Measurements from ENCODE around the gene GPR87. TPM values are rescaled to one million over a fixed set of nuclear protein-coding genes. Genes with fewer than 3 reads are reported as not detected.

Gene GPR87
- total RNA-seq, 1 donor from 2014 or later, result not detected

DNA sequence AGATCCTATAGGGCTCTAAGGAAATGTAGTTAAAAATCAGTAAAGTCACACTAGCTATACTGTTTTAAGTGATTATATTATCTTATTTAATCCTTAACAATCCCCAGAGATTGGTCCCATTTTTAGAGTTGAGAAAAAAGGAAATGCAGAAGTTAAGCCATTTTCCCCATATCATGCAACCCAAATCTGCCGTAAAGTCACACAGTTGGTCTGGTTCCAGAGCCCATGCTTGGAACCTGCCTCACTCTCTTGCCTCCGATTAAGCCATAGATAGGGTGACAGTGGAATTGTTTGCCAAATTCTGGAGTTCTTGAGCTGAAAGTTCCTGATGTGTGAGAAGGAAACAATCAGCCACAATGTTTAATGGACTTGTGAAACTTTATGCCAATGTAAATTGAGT is 15.1 kb upstream of the GPR87 start:
- Mint-ChIP-seq H3K27ac (ENCODE audit: unreplicated experiment) (no peak overlapping the region), H3K36me3 (ENCODE audit: low read depth) (no peaks in the 10 kb centered on the region), H3K4me1 (no peaks in the 10 kb centered on the region), H3K9me3 (no peaks in the 10 kb centered on the region), H3K4me3 (no peak overlapping the region), H3K27me3 (ENCODE audit: low read depth) (no peaks in the 10 kb centered on the region)
- no peak for DNase-seq (ENCODE audit: low read depth, low spot score)
- TF ChIP-seq, protein P1, sequence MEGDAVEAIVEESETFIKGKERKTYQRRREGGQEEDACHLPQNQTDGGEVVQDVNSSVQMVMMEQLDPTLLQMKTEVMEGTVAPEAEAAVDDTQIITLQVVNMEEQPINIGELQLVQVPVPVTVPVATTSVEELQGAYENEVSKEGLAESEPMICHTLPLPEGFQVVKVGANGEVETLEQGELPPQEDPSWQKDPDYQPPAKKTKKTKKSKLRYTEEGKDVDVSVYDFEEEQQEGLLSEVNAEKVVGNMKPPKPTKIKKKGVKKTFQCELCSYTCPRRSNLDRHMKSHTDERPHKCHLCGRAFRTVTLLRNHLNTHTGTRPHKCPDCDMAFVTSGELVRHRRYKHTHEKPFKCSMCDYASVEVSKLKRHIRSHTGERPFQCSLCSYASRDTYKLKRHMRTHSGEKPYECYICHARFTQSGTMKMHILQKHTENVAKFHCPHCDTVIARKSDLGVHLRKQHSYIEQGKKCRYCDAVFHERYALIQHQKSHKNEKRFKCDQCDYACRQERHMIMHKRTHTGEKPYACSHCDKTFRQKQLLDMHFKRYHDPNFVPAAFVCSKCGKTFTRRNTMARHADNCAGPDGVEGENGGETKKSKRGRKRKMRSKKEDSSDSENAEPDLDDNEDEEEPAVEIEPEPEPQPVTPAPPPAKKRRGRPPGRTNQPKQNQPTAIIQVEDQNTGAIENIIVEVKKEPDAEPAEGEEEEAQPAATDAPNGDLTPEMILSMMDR (conservative IDR thresholded peaks at IDR 0.05), result no peak

DNA sequence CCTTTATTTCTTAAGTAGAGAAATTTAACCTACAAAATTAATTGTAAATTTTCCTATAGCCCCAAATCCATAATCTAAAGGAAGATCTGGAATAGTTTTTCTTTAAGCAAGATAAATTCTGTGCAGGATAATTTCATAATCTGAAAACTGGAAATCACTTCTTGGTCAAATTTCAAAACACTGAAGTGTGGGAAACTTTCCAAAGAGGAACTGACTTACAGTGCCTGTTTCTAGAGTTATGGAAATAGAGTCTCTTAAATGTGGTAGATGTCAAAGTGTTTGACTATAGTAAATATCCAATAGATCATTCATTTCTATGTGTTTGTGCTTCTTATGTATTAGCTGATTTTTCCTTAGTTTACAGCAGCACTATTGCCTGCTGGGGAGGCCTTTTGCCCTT is 14.3 kb upstream of the GPR87 start:
- no peak for DNase-seq (ENCODE audit: low read depth, low spot score)
- H3K4me1 Mint-ChIP-seq, result no peaks in the 10 kb centered on the region
- no peaks in the 10 kb centered on the region for H3K36me3 Mint-ChIP-seq (ENCODE audit: low read depth)
- TF ChIP-seq, protein P1 (conservative IDR thresholded peaks at IDR 0.05), result no peak
- H3K9me3 Mint-ChIP-seq, result no peaks in the 10 kb centered on the region
- H3K27ac Mint-ChIP-seq (ENCODE audit: unreplicated experiment), result no peak overlapping the region
- H3K4me3 Mint-ChIP-seq, result no peak overlapping the region
- no peaks in the 10 kb centered on the region for H3K27me3 Mint-ChIP-seq (ENCODE audit: low read depth)

DNA sequence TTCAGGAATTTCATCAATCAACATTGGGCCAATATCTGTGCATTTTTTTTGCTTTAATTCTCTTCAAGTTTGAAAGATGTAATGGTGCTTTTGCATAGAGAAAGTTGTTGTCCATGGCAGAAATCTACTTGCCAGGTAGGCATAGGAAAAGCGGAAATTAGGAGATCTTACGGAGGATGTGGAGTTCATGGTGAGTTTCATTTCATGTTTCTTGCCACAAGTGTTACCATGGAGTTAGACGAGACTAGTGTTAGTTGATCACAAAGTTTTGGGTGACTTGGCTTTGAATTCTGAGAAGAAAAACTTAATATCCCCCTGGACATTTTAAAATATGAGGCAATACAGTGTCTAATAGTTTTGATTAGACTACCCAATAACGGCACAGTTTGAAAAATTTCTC is 13.8 kb upstream of the GPR87 start:
- Mint-ChIP-seq H3K27ac (ENCODE audit: unreplicated experiment) (no peak overlapping the region), H3K4me3 (no peak overlapping the region), H3K36me3 (ENCODE audit: low read depth) (no peaks in the 10 kb centered on the region), H3K4me1 (no peaks in the 10 kb centered on the region), H3K9me3 (no peaks in the 10 kb centered on the region), H3K27me3 (ENCODE audit: low read depth) (no peaks in the 10 kb centered on the region)
- DNase-seq (ENCODE audit: low read depth, low spot score), result no peak
- TF ChIP-seq, protein P1 (conservative IDR thresholded peaks at IDR 0.05), result no peak

DNA sequence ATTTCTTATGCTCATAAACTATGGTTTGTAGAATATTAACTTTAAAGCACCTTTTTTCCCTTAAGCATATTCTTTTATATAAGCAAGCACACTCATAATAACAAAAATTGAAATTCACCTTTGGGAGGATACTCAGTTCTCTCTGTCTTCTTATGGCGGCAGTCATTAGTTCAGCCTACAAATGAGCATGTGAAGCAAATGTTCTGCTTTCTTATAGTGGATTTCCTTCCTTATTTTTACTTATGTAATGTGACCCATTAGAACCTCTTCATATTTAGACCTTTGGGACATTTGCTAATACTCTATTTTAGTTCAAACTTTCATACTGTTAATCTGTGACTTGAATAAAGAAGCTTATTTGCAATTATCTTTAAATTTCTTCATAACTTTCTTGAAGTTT is 12.7 kb upstream of the GPR87 start, which contains the start of gene P2RY13:
Gene P2RY13 (minus strand): TSS at position 187 of the 400 bp plus-strand sequence. CDS start 21 bp downstream, at position 166.
- TF ChIP-seq, protein P1 (conservative IDR thresholded peaks at IDR 0.05), result no peak
- Mint-ChIP-seq H3K27me3 (ENCODE audit: low read depth) (no peaks in the 10 kb centered on the region), H3K36me3 (ENCODE audit: low read depth) (no peaks in the 10 kb centered on the region), H3K4me3 (no peak within 1 kb of the TSS), H3K4me1 (no peaks in the 10 kb centered on the region), H3K27ac (ENCODE audit: unreplicated experiment) (no peak within 1 kb of the TSS), H3K9me3 (no peaks in the 10 kb centered on the region)
- no peak for DNase-seq (ENCODE audit: low read depth, low spot score)

DNA sequence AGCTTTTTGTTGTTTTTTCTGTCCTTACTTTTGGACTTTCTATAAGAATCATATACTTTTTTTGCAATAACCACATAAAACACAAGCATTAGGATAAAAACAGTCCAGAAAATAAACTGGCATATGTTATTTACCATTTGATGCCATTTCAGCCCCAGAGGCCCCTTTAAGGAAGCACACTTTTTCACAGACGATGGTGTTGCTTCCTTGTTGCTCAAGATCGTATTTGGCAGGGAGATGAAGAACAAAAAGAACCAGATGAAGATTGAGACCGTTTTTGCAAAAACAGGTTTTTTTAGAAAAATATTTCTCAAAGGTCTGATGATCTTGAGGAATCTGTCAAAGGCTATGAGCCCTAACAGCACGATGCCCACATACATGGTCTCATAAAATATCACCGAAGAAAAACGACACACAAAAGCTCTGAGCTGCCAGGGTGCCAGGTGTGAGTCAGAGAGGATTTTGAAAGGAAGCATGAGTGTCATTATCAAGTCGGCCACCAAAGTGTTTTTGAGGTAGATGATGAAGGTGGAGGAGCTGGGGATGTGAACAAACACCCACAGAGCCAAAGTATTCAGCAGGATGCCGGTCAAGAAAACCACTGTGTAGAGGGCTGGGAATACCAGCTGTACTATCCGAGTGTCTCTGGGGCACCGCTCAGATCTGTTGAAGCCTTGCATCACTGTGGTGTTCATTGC is 11.8 kb upstream of the GPR87 start:
- H3K9me3 Mint-ChIP-seq, result no peaks in the 10 kb centered on the region

More for the DNA sequence above, 11.8 kb upstream of the GPR87 start:
- no peak overlapping the region for H3K4me3 Mint-ChIP-seq
- TF ChIP-seq, protein P1 (conservative IDR thresholded peaks at IDR 0.05), result no peak
- no peak for DNase-seq (ENCODE audit: low read depth, low spot score)
- H3K4me1 Mint-ChIP-seq, result no peaks in the 10 kb centered on the region
- no peaks in the 10 kb centered on the region for H3K27me3 Mint-ChIP-seq (ENCODE audit: low read depth)
- H3K36me3 Mint-ChIP-seq (ENCODE audit: low read depth), result no peaks in the 10 kb centered on the region
- H3K27ac Mint-ChIP-seq (ENCODE audit: unreplicated experiment), result no peak overlapping the region
